SKM-1 (cell line): ENCODE data around the gene RDM1.

Experiments used
- DNase-seq: peaks from one replicate; lab custom pipeline; 2025; ENCODE audit not compliant: unreplicated experiment; lab: John Stamatoyannopoulos, UW

The RDM1 gene

DNA sequence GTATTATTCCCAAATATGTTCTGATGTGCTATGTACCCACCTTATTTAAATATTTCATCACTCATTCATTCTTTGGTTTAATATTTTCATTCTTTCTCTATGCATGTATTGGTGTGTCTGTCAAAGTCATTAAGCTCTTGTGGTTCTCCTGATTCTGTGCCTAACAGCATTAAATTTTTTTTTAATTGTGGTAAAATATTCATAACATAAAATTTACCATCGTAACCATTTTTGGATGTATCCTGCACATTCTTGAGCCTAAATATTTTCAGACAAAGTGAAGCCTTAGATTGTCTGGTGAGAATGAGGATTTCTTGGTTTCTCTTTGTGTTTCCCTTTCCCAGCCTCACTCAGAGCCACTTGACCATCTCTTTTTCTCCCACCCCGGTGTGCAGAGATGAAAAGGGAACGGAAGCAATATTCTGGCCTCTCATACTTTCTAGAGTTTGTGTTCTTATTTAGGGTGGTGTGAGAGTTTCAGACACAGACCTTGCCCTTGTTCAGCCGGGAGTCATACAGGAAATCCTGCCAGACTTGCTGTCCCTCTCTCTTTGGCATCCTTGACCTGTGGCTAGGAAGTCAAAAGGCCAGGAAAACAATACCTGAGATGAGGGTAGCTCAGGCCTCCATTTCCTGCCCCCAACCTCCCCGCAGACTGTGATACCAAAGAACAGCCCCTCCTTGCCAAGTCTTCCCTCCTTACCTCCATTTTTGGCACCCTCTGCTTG is 55.3 kb downstream of the RDM1 start:
- no peak for DNase-seq

DNA sequence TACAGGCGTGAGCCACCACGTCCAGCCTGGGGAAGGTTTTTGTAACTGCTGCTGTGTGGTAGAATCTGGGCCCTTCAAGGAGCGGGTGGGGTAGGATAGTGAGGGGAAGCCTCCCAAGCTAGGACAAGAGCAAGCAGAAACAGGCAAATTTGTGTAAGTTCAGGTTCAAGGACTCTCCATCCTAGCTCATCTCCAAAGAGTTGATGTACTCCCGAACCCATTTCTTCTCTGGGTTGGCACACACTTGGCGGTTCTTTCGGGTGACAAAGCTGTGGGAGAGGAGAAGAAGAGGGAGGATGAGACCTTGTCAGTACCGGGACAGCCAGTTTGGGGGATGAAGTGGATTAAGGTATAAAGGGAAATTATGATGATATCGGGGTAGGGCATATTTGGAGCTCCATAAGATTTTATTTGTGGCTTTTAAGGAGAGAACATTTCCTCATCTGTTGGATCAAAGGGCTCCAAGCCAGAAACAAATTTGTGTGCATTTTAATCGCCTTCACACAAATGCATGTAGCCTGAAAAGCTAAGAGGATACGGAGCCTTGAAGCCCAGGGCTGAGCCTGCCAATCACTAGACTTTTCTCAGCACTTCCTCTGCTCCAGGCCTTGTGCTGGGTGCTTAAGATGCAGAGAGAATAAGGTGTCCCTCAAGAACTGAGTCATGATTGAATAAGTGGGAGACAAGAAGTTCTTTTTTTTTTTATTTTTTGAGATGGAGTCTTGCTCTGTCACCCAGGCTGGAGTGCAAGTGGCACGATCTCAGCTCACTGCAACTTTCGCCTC is 58.2 kb downstream of the RDM1 start:
- DNase-seq = no peak

DNA sequence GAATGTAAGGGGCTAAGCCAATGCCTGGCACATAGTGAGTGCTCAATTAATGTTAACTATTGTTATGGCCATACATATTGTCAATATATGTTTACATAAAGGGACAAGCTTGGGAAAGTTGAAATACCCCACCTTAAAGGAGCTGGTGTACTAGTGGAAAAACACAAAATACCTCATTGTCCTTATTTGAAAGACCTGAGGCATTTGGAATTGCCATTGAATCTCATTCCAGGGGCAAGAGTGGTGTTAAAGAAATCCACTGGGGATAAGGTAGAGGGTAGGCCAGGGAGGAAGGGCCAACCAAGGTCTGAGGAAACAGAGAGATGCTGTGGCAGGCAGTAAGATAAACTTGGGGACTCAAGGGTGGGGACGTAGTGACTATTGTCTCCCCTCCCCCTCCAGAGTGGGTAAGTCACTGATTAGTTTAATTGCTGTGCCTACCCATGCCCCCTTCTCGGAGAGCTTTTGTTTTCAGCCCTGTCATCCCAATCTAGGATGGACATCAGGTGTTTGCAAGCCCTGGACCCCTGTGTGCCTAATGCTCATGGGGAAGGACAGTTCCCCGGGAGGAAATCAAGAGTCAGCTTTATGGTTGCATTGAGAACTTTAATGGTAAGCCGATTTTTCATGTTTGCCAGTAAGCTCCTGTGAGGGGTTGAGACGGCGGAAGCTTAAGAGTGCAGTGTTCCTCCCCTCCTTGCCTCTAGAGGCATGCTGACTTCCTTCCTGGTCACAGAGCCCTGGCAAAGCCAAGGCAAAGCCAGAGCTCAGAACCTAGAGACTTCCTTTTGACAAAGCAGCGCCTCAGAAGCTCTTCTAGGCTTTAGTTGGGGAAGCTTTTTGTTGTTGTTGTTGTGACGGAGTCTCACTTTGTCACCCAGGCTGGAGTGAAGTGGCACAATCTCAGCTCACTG is 59.4 kb downstream of the RDM1 start:
- no peak for DNase-seq

DNA sequence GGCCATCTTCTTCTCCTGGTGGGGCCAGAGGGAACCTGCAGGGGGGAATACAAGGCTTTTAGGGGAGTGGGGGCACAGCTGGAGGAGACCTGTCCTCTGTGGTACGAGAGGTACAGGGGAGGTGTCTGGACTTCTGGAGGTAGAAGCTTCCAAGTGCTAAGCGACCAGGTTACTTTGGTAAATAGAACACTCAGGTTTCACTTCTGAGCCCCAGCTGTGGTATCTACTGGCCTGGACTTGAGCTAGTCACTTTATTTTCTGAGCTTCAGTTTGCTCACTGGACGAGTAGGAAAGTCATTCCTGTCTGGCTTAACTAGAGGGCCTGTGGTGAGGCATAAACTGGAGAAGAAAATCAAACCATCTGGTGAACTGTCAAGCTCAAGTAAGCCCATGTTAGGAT is 61.8 kb downstream of the RDM1 start, which contains the start of gene HEATR9:
TSS of gene HEATR9 (minus strand) at position 155 of the 400 bp plus-strand sequence. CDS start at position 6, 149 bp downstream.
- DNase-seq = no peak
